HG02943 (cell line): ENCODE measurements around the gene PCBP3.

Experiments used
- ATAC-seq: cut with Tn5 transposase; IDR thresholded peaks from one replicate; pipeline ENCODE4 v1.9.1; 2021; ENCODE audit warnings: mild to moderate bottlenecking, low read depth, moderate library complexity; ENCODE audit not compliant: unreplicated experiment

Gene PCBP3

DNA sequence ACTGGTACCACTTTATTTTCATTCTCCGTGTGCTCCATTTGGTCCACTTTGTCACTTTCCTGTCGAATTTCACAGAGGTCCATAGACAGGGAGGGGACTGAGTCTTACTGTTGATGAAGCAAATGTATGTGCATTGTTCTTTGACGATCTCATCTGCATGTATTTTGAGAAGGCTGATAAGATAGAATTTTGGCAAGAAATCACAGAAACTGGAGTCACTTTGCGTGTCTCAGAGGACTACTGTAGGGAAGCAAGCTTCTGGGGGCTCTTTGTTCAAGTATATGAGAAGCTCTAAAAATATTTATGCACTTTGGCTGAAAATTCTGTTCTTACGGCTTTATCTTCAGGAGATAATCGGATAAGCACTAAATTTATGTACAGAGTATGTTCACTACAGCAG lies 78.1 kb downstream of the PCBP3 start:
- no peak for ATAC-seq

DNA sequence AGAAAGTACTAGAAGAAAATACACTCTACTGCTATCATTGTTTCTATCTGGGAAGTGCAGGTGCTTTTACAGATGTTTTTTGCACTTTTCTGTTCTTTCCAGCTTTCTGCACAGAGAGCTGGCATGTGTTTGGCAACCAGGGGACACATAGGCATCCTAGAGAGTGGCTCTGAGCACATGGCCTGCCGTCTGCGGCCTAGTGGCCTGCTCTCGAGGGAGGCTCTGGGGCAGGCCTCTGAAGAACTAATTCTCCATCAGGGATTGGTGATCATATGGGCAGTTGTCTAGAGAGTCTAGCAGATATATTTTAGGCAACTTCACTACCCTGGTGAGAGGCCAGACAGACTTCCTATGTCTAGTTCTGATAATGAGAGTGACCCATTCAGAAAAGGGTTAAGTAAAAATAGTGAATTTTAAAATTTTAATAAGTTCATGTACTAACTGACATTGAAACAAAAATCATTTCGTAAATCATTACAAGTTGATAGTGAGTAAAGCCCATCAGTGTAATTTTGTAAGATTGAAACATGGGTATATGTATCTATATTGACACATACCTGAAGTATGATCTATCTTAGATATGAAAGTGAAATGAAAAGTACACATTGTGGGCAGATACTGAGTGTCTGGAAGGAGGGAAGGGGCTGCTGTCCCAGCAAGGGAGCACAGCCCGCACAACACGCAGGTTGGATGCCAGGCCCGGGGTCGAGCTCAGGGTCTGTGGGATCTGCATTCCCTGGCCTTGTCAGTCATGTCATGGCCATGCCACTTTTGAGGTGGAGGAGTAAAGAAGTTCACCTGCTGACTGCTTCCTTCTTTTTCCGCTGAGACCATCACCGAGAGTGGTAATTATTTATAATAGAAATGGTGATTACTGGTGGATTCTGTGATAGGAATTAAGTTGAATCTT lies 79.8 kb downstream of the PCBP3 start:
- ATAC-seq: no peak

DNA sequence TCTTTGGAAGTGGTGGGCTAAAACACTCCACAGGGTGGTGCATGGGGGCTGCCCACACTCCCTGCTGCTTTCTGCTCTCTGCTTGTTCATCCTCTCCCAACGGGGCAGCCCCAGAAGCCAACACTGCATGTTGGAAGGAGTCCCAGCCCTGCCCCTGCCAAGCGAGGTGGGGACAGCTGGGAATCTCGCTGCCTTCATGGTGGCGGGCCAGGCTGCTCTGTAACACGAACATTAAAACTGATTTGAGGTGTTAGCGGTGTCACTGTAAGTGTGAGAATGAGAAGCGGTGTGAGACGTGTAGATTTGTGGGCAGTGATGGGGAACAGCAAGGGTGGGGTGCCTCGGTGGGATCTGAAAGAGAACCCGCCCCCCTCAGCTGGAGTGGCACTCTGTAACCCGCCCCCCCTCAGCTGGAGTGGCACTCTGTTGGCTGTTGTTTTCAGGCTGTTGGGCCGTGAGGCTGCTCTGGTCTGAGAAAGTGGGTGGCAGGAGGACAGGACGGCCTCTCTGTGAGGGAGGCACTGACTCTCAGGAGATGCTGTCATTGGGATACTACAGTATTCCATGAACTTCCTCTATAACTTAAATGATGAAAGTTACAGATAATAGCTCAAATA lies 80.9 kb downstream of the PCBP3 start:
- no peak for ATAC-seq

DNA sequence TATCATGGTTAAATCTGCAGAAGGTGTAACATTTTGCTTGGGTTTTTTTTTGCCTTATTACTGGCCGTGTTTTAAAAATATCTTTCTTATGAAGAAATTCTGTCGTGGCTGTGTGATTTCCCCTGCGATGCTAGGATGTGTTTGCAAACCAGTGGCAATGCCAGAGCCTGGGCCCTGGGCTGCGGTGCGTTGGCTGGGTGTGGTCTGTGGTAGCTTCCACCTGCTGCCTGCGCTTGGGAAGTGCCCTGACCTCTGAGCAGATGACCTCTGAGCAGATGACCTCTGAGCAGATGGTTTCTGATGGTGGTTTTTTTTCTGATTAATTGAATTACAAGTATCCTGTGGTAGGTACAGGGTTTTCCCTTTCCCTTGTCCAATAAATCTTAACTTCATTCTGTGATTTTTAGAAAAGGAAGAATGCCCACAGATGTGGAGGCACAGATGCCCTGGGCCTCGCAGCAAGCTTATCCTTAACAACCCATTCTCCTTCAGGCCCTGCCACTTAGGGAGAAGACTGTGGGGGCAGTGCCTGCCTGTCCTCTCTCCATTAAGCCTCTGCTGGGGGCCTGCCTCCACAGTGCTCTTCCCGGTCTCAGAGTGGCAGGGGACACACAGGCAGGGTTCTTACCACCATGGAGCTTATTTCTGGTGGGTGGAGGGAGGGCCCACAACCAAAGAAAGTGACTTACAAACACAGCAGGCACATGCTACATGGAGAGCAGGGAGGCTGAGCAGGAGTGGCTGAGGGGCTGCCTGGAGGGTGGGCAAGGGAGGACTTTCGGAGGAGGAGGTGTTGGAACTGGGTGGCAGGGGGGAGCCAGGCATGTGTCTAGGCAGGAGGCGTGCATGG lies 81.7 kb downstream of the PCBP3 start:
- ATAC-seq: no peak

DNA sequence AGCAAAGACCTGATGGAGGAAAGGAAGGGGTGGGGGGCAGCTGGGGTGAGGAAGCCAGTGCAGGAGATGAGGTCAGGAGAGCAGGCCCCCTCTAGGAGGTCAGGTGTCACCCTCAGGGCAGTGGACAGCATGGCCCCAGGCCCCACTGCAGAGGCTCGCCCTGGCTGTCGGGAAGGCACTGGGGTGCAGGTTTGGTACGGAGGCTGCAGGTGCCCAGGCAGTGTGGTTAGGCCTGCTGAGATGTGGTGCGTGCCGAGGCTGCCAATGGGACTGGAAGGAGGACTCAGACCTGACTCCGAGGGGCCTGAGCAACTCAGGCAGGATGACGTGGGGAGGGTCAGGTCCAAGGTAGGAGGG lies 82.3 kb downstream of the PCBP3 start:
- ATAC-seq: no peak

DNA sequence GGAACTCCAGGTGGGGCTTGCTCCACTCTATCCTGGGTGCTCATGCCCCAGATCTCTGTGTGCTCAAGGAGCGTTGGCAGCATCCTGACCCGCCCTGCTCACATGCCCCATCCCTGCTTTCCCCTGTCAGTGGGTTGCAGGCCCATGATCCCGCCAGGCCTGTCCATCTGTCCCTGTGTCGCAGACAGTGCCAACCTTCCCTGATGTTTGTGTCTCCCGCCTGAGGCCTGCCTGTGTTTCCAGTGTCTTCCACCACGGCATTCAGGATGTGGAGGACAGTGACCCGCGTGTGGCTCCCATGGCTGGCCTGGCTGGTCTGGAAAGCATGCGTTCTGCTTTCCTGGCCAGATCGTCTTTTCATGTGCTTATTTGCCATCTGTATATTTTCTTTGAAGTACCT lies 82.9 kb downstream of the PCBP3 start:
- ATAC-seq: no peak

DNA sequence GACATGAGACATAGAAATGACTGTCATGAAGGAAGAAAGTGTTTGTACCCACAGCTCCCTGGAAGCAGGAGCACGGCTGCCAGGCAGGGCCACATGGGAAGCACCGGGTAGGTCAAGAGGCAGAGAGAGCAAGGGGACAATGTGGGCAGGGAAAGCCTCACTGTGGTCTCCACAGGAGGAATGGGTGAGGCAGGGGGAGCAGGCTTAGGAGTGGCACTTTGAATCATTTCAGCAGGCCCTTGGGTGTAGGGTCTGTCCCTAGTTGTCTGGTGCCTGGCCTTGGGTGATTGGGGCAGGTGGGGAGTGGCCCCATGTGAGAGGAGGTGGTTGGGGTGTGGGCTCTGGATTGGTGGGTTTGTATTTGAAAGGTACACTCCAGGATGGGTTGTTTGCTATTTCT lies 83.9 kb downstream of the PCBP3 start:
- ATAC-seq: no peak

DNA sequence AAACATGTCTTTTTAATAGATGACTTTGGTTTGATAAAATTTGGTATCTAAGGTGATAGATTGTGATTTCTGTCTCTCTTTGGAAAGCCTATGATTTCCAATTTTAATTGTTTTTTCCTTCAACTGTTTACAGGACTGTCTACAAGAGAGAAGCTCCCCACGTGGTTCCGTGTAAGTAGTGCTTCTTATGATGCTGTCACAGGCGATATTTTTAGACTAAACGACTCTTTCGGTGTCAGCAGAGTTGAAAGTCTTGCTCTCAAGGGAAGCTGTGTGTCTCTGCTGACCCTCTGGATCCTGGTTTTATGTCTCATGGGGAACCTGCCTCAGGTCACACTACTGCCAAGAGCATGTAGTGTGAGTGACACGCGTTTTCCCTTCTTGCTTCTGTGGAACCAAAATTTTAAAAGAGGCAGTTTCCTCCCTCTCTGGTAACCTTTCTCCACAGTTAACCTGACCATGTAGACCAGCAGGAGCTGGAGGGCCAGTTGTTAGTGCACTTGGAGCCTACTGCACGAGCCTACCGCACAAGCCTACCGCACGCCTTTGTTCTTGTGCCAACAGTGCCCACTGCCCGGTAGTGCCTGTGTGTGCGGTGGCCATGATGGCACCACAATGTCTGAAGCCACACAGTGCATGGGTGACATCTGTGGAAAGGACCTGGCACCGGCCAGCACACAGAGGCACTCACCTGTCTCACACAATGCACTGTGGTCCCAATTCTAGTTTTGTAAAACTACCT lies 91.9 kb downstream of the PCBP3 start:
- no peak for ATAC-seq

DNA sequence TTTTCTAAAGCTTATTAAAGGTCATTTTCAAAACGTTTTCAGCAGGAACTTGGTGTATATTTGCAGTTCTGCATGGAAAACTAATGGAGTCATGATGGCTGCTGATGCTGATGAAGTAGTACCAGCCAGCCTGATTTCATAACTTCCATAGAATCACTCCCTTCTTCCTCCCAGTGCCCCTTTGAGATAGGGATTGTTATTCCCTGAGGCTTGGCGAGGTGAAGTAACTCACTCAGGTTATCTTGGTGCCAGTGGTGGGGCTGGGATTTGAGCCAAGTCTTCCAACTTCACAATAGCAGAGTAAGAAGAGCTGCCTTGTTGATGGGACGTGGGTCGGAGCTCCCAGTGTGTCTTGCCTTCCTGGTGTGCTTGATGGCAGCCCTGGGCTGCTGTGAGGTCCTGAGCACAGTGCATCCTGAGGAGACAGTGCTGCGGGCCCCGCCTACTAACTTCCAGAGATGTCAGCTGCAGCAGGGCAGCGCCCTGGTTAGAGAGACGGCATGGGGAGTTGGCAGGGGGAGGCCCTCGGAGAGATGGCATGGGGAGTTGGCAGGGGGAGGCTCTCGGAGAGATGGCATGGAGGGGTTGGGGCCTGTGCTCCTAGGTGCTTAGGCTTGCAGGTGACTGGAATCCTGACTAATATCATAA lies 92.6 kb downstream of the PCBP3 start:
- ATAC-seq: no peak

DNA sequence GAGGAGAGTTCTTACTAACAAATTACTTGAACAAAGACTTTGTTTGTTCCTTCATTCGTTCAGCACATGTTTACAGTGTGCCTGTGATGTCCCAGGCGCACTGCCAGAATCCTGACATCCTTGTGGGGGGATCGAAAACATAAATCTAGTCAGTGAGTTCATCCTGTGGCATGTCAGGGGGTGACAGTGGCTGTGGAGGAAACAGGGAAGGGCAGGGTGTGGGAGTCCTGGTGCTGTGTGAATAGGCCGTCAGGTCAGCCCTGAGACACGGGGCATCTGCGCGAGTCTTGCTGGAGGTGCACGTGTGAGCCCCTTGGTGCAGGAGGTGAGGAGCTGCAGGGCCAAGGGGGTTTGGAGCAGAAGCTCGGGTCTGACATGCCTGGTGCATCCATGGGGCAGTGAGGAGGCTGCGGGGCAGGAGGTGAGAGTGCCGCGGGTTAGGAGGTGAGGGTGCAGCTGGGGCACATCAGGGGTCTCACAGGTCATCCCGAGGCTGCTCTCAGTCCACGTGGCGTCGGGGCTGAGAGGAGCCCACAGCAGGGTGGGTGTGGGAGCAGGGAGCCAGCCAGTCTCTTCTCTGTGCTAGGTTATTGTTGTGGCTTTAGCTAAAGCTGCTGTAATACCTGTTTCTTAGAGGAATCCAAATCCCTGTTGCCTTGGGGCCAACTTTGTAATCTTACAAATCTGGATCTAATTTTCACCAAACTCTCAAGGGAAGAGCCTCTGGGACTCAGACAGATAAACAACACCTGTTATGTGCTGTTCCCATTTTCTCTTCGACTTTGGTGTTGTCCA lies 93.4 kb downstream of the PCBP3 start:
- ATAC-seq: no peak

DNA sequence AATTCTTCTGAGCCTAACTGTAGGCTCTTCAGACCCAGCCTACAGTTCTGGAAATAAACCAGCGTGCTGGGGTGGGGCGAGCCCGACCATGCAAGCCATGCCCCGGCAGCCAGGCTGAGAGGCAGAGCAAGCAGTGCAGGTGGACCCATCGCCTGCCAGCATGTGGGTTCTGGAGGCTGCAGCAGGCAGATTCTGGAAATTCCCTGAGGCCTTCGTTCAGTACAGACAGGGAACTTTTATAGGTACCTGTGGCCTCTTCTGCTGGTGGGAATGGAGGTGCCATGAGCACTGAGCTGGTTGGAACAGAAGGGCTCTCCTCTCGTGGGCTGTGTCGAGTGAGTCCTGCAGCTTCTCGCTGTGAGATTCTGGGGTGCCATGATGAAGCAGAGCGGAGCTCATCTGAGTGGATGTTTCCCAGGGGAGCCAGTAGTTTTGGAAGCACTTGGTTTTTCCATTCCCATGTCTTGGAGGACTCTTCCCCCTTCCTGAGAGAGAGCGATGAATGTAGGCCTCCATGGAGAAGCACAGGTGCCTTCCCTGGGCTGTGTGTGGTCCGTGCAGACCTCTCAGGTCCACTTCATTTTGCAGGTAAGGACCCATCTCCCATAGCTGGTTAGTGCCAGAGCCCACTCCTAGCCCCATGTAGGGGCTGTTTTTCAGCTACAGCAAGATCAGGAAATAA lies 94.1 kb downstream of the PCBP3 start:
- no peak for ATAC-seq

DNA sequence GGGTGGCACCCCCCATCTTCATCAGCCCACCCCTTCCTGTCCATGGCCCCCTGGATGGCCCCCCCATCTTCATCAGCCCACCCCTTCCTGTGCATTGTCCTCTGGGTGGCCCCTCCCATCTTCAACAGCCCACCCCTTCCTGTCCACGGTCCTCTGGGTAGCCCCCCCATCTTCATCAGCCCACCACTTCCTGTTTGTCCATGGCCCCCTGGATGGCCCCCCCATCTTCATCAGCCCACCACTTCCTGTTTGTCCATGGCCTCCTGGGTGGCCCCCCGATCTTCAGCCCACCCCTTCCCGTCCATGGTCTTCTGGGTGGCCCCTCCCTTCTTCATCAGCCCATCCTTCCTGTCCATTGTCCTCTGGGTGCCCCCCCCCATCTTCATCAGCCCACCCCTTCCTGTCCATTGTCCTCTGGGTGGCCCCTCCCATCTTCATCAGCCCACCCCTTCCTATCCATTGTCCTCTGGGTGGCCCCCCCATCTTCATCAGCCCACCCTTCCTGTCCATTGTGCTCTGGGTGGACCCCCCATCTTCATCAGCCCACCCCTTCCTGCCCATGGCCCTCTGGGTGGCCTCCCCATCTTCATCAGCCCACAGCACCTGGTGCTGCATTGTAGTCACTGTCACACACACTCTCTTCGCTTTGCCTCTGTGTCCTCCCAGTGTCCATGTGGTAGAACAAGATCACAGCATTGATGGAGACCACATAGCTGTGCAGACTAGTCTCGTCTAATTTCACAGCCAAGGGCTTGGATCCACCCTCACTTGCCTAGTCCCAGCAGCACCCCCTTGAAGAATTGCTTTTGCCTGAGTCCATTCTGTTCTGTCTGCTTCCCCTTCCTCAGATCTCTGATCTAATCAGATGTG lies 95.9 kb downstream of the PCBP3 start:
- ATAC-seq: no peak

DNA sequence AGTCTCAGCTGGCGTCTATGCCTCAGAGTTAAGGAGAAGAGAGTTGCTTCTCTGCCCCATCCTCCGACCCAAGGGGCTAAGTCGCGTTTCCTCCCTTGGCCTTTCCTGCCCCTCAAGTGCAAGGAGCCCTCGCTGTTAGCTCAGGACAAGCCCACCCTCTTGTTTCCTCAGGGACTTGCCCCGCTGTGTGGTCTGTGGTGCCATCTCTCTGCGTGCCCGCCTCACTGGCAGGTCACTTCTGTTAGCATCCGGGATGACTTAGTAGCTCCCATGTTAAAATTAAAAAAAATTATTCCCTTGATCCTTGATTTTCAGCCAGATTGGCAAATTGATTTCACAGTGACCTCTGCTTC lies 96.5 kb downstream of the PCBP3 start:
- ATAC-seq: no peak

DNA sequence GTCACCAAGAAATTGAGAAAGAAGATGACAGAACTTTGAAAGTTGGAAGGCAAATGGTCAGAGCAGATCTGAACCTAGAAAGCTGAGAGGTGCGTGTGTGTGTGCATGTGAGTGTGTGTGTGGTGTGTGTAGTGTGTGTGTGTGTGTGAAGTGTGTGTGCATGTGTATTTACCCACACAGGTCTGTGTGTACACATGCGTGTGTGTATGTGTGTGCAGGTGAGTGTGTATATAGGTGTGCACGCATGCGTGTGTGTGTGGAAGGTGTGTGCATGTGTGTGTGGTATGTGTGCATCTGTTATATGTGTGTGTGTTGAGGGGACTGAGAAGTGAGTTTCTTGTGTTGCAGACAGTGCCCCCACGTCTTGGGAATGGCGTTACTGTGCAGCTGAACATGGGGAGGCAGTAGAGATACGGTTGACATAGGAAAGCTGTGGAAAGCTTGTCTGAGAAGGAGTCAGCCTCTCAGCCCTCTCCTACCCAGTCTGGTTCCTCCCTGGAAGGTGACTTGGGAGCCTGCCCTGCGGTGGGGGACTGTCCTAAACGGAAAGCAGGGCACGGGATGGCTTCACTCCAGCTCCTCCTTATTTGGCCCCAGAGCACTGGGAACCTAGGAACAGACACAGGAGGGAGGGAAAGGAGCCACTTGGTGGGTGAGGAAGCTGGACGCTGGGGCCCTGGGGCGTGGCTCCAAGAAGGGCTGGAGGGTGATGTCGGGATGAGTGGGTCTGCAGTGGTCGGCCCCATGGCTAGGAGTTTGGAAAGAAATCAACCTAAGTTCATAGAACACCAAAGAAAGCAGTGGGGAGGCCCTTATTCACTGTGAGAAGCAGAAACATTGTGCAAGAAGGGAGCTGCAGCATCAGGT lies 97.2 kb downstream of the PCBP3 start:
- no peak for ATAC-seq

DNA sequence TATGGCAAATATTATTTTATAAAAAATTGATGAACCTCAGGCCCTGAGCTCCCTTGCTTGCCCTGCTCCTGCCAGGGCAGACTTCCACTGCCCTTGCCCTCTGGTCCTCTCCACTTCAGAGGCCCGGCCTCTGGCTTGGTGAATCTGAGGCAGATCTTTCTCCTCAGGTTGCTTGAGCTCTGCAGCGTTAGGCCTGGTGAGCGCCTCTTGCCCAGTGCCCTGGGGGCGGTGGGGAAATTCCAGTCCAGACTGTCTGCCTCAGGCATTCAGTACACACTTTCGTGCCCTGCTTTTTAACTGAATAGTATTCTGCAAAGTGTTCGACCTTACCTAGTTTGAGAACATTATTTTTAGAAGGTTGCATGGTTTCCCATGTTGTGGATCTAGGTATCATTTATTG lies 98.2 kb downstream of the PCBP3 start:
- ATAC-seq: no peak

DNA sequence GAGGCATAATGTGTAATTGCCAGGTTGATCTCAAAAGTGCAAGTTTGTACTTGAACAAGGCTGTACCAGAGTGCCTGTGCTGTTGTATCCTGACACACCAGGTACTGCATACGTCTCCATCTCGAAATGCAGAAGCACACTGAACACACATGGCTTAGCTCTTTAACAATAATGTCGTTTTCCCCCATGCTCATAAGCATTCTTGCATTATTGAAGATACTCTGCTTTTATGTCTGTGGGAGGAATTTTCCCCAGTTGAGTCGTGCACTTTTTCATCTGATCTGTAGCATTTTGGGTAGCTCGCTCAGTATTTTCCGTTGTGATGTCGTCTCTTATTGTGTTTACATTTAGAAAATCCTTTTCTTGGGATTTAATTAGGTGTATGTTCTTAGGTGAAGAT lies 98.7 kb downstream of the PCBP3 start:
- ATAC-seq: no peak

DNA sequence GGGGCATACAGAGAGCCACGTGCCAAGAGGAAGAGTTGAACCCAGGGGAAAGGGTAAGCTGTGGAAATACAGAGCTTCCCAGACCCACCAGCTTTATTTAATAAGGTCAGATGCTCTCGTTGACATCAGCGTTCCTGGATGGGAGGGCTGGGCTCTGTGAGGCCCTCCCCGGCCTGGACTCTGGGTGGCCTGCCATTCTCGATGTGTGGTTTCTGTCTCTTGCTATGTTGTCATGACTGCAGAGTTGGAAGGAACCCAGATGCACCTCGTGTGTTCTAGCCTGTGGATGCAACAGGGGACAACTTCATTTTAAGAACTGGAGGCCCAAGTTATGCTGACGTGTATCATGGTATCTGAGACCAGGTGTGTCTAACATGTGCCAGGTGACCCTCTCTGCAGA lies 101.7 kb downstream of the PCBP3 start:
- no peak for ATAC-seq
